HepG2 (cell line): ENCODE data around the gene RPL22L1. TPM values are rescaled to one million over a fixed set of nuclear protein-coding genes. Genes with fewer than 3 reads are reported as not detected.

Experiments
- AFF4 ChIP-seq: sonication (generic); formaldehyde crosslinking; IDR thresholded peaks from 2 replicates; pipeline ENCODE4 v1.4.0; 2020; ENCODE audit warnings: missing genetic modification reagents
- BATF2 ChIP-seq: sonication (generic); formaldehyde crosslinking; IDR thresholded peaks from 2 replicates; pipeline ENCODE4 v1.8.0; 2022; ENCODE audit warnings: mild to moderate bottlenecking, missing genetic modification reagents, moderate library complexity
- ESRRA ChIP-seq: sonication (generic); formaldehyde crosslinking; IDR thresholded peaks from 2 replicates; pipeline ENCODE4 v1.5.1; 2020; ENCODE audit warnings: mild to moderate bottlenecking, low read depth, missing genetic modification reagents
- NONO ChIP-seq, 2 experiments: fragments of 450-650 bp in 1 of 2; sonication (generic) in 1 of 2; formaldehyde crosslinking in 1 of 2; IDR thresholded peaks in 1 of 2; conservative IDR thresholded peaks in 1 of 2; 2 replicates each; pipeline versions ENCODE4 v1.6.1 to v1.8.0; 2017 to 2022; ENCODE audit warnings: mild to moderate bottlenecking in 1 of 2, missing genetic modification reagents in 1 of 2, moderate library complexity in 1 of 2
- SALL1 ChIP-seq: sonication (generic); formaldehyde crosslinking; IDR thresholded peaks from 2 replicates; pipeline ENCODE4 v1.8.0; 2022; ENCODE audit warnings: mild to moderate bottlenecking, missing genetic modification reagents
- TOPORS ChIP-seq: sonication (generic); formaldehyde crosslinking; IDR thresholded peaks from 2 replicates; pipeline ENCODE4 v1.8.0; 2023; ENCODE audit warnings: mild to moderate bottlenecking, missing genetic modification reagents
- ZMAT3 ChIP-seq: sonication (generic); formaldehyde crosslinking; conservative IDR thresholded peaks from 2 replicates; pipeline ENCODE4 v1.7.0; 2021; ENCODE audit warnings: missing genetic modification reagents
- ZNF282 ChIP-seq: fragments of 450-650 bp; IDR thresholded peaks from 2 replicates; pipeline ENCODE4 v1.6.1; 2018; ENCODE audit not compliant: partially characterized antibody
- ZNF362 ChIP-seq: sonication (generic); formaldehyde crosslinking; IDR thresholded peaks from 2 replicates; pipeline ENCODE4 v1.4.0; 2020; ENCODE audit warnings: missing genetic modification reagents, mild to moderate bottlenecking, borderline replicate concordance
- polyA plus RNA-seq, 8 experiments: library from polyadenylated mRNA; depleted of rRNA in 3 of 8; stranded (reverse) in 7 of 8; unstranded in 1 of 8; fragments of >200 nt; fragmentation: Illumina TruSeq in 4 of 8; extraction: Trizol in 4 of 8; gene quantifications; 2 replicates each; pipeline versions ENCODE4 v1.2.1 to v1.2.3, GENCODE V29; 2011 to 2016; ENCODE audit warnings: low read depth in 4 of 8, missing spikeins in 1 of 8, mixed read lengths in 1 of 8; ENCODE audit not compliant: insufficient read depth in 1 of 8
- total RNA-seq, 5 experiments: library from RNA; depleted of rRNA; stranded (reverse); fragments of >200 nt; fragmentation: Illumina TruSeq; extraction: Trizol; gene quantifications; 2 replicates each; pipeline ENCODE4 v1.2.3, GENCODE V29; 2016; ENCODE audit warnings: low read depth in 1 of 5

Gene RPL22L1
- total and polyA plus RNA-seq, 2 of the 13 experiments (the other 11 are each of a cell fraction or from before 2014, with no cell fraction given), result 42.7 to 152 TPM

GRCh38 chr3:170869645-170870593 is at the start of gene RPL22L1 (continued):
- TF ChIP-seq NONO (IDR thresholded peaks at IDR 0.05) (no peak), NONO (CRISPR knock-in tag; conservative IDR thresholded peaks at IDR 0.05) (peak; percentile 60; the same call in 1 of the 2 replicates), BATF2 (CRISPR knock-in tag) (no peak), AFF4 (CRISPR knock-in tag) (peak; percentile 93; the same call in 1 of the 2 replicates), TOPORS (CRISPR knock-in tag) (peak; percentile 83; the same call in 1 of the 2 replicates), ZNF362 (no peak; the same call in 1 of the 2 replicates), ZMAT3 (CRISPR knock-in tag) (peak; percentile 79), ESRRA (CRISPR knock-in tag) (no peak), SALL1 (peak; percentile 91), ZNF282 (no peak)
